Measurements from ENCODE around the gene NPBWR2. TPM values are rescaled to one million over a fixed set of nuclear protein-coding genes. Genes with fewer than 3 reads are reported as not detected.

Gene NPBWR2
- total and polyA plus RNA-seq, 7 donors: not detected

GRCh38 chr20:64063389-64064144 lies 43.8 kb downstream of the NPBWR2 start:
- Histone ChIP-seq H3K4me1 (peaks cover 9% of the 10 kb centered on the region), H3K27ac (peak overlapping the region; percentile 80), H3K36me3 (ENCODE audit: insufficient read depth in 1 of 2, low read depth in 1 of 2) (no peaks in the 10 kb centered on the region), H3K4me3 (peak overlapping the region; percentile 97), H3K27me3 (ENCODE audit: insufficient read depth in 3 of 3, low read length in 2 of 3) (no peaks in the 10 kb centered on the region), H3K9me3 (no peaks in the 10 kb centered on the region)
- peak in 3 of 4 donors; percentile 4 to 14 (median 6) for ATAC-seq
- intact Hi-C loops (cut with DNase I): no loop called here
- no peak for TF ChIP-seq CTCF (IDR thresholded peaks at IDR 0.05)
- peak in 1 of 2 donors; percentile 54 for DNase-seq
- WGBS, 3 donors: 2 to 3% (median 2%) methylated on average over 33 to 51 of the region's 51 CpGs

GRCh38 chr20:64062596-64063388 lies 44.6 kb downstream of the NPBWR2 start, which contains the start of gene TCEA2:
TCEA2 (plus strand) TSS chr20:64063198; CDS start chr20:64063313, 115 bp downstream.
- peak; percentile 96 to 98 (median 98) for ATAC-seq
- TF ChIP-seq CTCF (IDR thresholded peaks at IDR 0.05): no peak
- Histone ChIP-seq H3K36me3 (ENCODE audit: insufficient read depth in 1 of 2, low read depth in 1 of 2) (no peaks in the 10 kb centered on the region), H3K4me3 (peak within 1 kb of the TSS; percentile 97), H3K4me1 (peaks cover 9% of the 10 kb centered on the region), H3K27me3 (ENCODE audit: insufficient read depth in 3 of 3, low read length in 2 of 3) (no peaks in the 10 kb centered on the region), H3K9me3 (no peaks in the 10 kb centered on the region), H3K27ac (peak within 1 kb of the TSS; percentile 80)
- DNase-seq: peak; percentile 98
- intact Hi-C loops (cut with DNase I): no loop called here
- 5 to 12% (median 5%) methylated on average over 41 to 85 of the region's 85 CpGs for WGBS, 3 donors

GRCh38 chr20:64062276-64062595 lies 45.1 kb downstream of the NPBWR2 start:
- intact Hi-C loops (cut with DNase I): no loop called here
- Histone ChIP-seq H3K4me1 (peaks cover 9% of the 10 kb centered on the region), H3K27ac (peak overlapping the region; percentile 80), H3K27me3 (ENCODE audit: insufficient read depth in 3 of 3, low read length in 2 of 3) (no peaks in the 10 kb centered on the region), H3K36me3 (ENCODE audit: insufficient read depth in 1 of 2, low read depth in 1 of 2) (no peaks in the 10 kb centered on the region), H3K9me3 (no peaks in the 10 kb centered on the region), H3K4me3 (peak overlapping the region; percentile 97)
- ATAC-seq: peak; percentile 0 to 6 (median 2)
- no peak for DNase-seq
- 38 to 44% (median 43%) methylated on average over 5 of the region's 5 CpGs for WGBS, 3 donors
- TF ChIP-seq CTCF (IDR thresholded peaks at IDR 0.05): no peak

GRCh38 chr20:64058536-64058935 lies 48.8 kb downstream of the NPBWR2 start:
- intact Hi-C loops (cut with DNase I): loop anchor here in 1 of 2 donors (2.0 kb wide), 1 partner anchor 78 kb away; the partner anchor contains the start of gene PRPF6
- H3K4me1 ChIP-seq: no peaks in the 10 kb centered on the region
- no peak for DNase-seq
- 81 to 82% (median 82%) methylated on average over 12 of the region's 12 CpGs for WGBS, 3 donors
- no peak for ATAC-seq
- H3K27ac ChIP-seq: no peak overlapping the region
- no peaks in the 10 kb centered on the region for H3K9me3 ChIP-seq
- H3K27me3 ChIP-seq (ENCODE audit: insufficient read depth in 3 of 3, low read length in 2 of 3): no peaks in the 10 kb centered on the region
- no peaks in the 10 kb centered on the region for H3K36me3 ChIP-seq (ENCODE audit: insufficient read depth in 1 of 2, low read depth in 1 of 2)
- H3K4me3 ChIP-seq: no peak overlapping the region
- no peak for TF ChIP-seq CTCF (IDR thresholded peaks at IDR 0.05)

Measured in psoas muscle (tissue), 8 donors.